Measurements from ENCODE around the gene KRT74.
"Not testable (repeated sequence)": the region's sequence is repeated elsewhere in the genome, so short reads cannot be mapped to it uniquely, and the experiment has no call there.

KRT74 gene

DNA sequence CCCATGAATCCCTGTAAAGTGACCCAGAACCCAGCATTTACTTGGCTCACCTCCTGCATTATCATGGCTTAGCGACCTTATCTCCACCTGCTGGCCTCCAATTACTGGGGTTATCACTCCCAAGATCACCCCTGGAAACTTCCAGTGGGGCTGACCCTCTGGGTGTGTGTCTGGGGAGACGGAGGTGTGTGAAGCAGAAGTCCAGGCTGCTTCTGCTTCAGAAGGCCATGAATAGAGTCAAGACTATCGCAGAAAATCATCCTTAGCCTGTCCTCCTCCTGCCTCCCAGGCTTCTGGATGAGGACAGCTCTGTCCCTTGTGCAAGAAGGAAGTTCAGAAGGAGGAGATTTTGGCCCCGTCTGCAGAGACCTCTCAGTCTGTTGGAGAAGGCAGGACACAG, 28.0 kb upstream of the KRT74 start:
- DNase-seq, result no peak

DNA sequence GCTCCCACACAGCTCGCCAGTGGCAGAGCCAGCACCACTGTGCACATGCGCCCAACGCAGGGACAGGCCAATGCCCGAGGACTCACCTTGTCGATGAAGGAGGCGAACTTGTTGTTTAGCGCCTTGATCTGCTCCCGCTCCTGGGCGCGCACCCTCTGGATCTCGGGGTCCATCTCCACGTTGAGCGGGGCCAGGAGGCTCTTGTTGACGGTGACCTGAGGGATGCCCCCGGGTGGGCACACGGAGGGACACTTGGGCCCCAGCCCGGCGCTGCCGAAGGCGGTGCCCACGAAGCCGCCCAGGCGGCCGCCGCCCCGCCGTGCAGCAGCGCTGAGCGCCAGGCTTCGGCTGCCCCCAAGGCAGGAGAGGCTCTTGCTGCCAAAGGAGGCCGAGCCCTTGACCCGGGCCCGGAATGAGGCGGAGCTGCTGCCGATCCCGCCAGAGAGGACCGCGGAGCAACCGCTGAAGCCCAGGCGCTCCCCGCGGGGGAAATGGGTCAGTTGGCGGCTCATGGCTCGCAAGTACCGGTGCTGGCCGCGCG, 27.4 kb upstream of the KRT74 start, which contains the start of gene KRT72:
Gene KRT72 (minus strand): TSS at position 523 of the 541 bp plus-strand sequence. CDS start 11 bp downstream, at position 512.
- DNase-seq, result no peak

DNA sequence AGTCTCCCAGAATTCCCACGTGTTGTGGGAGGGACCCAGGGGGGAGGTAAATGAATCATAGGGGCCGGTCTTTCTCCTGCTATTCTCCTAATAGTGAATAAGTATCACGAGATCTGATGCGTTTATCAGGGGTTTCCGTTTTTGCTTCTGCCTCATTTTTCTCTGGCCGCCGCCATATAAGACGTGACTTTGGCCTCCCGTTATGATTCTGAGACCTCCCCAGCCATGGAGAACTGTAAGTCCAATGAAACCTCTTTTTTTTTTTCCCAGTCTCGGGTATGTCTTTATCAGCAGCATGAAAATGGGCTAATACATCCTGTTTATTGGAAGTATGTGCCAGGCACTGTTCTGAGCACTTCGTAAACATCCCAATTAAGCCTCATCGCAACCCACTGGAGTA, 26.8 kb upstream of the KRT74 start:
- no peak for DNase-seq

DNA sequence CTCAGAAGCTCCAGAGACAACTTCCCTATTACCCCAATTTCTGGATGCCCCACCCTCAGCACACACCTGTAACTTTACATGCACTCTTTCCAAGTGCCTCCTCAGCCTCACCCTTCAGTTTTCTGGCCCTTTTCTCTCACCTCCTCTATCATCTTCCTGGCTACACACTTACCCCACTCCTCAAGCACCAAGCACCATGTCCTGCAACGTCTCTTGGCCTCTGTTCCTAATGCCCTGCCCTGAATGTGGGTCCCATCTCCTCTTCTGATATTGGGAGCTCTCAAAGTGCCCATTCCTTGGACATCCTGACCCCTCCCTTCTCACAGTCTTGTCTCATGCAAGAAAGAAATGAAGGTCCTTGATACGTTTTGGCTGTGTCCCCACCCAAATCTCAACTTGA, 26.4 kb upstream of the KRT74 start:
- DNase-seq, result no peak

DNA sequence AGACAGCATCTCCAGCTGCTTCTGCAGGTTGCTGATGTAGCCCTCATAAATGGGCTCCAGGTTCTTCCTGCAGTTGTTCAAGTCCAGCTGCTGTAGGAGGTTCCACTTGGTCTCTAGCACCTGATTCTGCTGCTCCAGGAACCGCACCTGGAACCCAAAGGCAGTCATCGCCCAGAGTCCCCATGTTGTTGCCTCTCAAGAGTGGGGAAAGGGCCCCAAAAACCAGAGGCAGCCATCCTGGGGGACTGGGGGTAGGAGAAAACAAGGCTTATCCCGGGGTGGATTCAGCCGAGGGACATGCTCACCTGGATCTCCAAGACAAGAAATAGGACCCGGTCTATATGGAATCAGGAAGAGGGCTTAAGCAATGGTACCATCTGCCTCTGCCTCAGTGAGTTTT, 25.3 kb upstream of the KRT74 start:
- DNase-seq, result no peak

DNA sequence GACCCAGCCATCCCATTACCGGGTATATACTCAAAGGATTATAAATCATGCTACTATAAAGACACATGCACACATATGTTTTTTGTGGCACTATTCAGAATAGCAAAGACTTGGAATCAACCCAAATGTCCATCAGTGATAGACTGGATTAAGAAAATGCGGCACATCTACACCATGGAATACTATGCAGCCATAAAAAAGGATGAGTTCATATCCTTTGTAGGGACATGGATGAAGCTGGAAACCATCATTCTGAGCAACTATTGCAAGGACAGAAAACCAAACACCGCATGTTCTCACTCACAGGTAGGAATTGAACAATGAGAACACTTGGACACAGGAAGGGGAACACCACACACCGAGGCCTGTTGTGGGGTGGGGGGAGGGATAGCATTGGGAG, 20.6 kb upstream of the KRT74 start:
- DNase-seq, result not testable (repeated sequence)

DNA sequence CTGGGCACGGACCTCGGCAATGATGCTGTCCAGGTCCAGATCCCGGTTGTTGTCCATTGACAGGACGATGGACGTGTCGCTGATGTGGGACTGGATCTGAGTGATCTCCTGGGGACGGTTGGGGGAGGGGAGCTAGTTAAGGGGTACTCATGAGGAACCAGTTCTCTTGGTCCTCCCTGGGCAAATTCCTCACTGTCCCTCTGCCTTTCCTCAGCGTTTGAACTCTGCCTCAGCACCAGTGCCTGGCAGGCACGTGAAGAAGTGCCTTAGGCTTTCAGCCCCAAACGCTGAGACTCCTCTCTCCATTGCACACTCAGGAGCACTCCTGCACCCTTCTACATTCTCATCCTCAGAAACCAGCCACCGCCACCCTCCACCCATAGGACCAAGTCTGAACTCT, 17.9 kb upstream of the KRT74 start:
- no peak for DNase-seq

DNA sequence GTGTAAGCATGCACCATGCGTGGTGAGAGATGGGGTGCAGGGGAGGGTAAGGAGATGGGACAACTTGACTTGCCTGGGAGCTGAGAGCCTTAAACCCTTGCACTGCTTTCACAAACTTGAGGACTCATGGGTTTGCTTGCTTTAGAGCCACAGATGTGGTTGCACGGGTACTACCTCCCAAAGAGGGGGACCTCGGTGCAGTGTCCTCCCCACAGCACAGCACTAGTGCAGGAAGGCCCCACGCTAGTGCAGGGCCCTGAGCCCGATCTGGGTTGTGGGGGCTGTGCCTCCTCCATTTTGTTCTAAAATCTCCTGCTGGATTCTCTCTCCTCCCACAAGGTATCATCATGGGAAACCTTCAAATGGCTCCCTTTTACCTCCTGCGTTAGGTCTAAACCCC, 16.4 kb upstream of the KRT74 start:
- DNase-seq, result no peak

DNA sequence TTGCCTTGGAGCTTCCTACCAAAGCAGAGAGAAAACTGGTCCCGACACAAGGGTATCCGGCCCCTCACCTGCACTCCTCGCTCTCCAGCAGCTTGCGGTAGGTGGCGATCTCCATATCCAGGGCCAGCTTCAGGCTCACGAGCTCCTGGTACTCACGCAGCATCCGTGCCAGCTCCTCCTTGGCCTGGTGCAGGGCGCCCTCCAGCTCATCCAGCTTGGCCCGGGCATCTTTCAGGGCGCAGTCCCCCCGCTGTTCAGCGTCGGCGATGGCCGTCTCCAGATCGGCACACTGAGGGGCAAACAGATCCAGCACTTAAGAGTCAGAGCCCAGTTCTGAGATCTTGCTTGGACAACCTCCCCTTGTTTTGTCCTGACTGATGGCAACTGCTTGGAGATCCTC, 13.9 kb upstream of the KRT74 start:
- DNase-seq, result no peak

DNA sequence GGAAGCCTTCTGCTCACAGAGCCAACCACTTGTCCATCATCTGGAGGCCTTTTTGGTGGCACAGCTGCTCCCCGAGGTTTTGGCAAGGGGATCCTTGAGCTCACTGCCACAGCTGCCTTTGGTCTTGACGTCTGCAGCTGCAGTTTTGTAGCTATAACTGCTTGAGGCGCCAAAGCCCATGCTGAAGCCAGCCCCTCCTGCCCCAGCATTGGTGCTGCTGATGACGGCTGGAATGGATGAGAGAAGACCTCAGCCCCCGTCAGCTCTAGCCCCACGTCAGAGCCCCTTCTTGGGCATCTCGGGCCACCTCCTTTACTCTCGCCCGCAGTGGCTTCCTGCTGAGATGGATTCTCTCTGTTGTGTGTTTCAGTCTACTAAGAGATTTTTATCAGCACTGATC, 12.3 kb upstream of the KRT74 start:
- no peak for DNase-seq

DNA sequence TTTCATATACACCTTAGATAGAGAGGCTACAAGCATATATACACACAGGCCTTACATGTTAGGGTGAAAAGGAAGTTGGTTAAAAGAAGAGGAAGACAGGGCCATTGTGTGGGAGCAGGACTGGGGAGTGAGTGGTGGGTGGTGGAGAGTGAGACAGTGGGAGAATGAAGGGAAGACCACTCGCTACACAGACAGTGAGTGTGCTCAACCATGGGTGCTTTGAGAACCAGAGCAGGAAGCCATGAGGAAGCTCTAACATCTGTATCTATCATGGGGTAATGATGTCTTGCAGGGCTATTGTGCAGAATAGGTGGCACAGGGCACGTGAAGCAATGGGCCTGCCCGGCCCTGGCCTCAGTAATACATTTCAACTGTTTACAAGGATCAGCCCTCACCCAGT, 11.4 kb upstream of the KRT74 start:
- DNase-seq, result no peak

DNA sequence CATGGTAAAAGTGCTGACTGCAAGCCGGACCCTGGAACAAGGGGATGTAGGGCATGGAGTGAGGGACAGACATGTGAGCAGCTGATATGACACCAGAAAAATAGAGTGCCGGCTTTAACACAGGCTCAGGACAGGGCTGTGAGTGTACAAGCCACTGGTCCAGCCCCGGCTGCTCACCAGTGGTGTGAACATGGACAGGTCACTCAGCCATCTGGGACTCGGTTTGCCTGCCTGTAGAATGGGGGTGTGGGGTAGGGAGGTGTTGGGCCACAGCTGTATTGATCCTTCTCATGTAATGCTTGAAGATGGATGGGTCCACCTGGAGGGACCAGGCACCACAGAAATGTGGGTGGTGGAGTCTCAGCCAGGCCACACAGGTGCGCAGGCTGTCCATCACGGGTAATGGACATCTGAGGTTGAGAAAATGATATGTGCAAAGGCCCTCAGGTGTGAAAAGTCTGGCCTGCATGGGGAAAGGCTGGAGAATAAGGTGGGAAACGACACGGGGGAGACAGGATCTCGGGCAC, 10.6 kb upstream of the KRT74 start:
- DNase-seq, result no peak

DNA sequence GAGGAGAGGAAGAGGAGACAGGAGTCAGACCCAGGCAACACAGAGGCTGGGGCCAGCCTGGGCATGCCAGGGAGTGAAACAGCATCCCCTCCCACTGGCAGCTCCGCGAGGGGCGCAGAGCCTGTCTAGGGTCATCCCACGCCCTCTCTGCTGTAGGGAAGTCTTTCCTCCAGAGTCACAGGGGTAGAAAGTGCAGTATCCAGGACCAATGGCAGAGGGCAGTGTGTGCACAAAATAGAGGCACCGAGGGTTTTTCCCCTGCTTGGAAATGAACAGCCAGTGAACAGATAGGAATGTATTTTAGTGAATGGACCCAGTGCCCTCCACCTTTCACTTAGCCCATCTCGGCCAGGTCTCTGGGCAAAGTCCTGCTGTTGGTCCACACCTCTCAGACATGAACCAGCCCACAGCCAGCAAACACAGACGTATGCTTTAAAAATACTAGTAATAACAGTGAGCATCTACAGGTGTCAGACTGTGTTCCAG, 9.4 kb upstream of the KRT74 start:
- DNase-seq, result peak; percentile 75

DNA sequence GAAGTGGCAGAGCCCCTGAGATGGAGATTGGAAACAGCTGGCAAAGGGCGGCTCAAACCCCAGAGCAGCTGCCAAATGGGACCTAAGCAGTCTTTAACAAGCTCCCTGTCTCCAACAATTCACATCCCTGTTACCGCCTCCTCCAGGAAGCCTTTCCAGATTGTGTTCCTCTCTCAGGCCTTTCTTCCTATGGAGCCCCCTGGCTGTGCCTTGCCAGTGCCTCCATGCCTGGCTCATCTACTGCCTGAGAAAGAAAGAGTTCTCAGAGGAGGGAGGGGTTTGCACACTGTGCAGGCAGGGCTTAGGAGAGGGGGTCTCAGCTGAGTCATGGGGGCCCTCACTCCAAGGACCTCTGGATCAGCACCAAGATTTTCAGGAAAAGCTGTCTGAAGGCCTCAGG, 8.8 kb upstream of the KRT74 start:
- DNase-seq, result no peak

DNA sequence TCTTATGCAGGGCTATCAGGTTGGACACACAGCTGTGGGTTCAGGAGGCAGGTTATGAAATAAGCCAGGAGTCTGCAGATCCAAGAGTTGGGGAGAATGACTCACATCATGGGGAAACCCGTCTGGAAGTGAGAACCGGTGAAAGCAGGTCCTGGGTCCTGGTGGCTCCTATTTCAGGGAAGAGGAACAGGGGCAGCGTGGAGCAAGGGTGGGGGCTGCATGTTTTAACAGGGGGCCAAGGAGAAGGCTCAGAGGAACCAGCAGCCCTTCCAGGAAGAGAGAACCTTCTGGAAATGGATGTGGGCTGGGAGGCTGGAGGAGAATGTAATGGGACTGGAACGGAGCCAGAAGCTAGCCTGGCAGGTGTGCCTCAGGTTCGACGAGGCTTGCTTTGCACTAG, 7.8 kb upstream of the KRT74 start:
- no peak for DNase-seq

DNA sequence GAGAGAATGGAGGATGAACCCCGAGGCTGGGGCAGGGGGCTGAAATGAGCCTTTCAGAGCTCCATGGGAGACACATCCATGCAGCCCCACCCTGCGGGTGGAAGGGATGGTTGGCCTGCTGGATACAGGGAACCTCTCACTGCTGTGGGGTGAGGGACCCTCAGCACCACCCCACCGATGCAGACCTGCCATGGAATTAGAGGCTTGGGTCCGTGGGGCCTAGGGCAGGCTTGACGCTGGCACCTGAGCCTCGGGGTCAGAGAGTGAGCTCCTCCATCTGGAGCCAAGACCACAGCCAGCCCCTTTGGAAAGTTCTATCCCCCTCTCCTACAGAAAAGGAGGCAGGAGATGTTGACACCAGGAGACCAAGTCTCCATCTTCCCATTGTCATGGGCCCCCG, 7.4 kb upstream of the KRT74 start:
- DNase-seq, result no peak

DNA sequence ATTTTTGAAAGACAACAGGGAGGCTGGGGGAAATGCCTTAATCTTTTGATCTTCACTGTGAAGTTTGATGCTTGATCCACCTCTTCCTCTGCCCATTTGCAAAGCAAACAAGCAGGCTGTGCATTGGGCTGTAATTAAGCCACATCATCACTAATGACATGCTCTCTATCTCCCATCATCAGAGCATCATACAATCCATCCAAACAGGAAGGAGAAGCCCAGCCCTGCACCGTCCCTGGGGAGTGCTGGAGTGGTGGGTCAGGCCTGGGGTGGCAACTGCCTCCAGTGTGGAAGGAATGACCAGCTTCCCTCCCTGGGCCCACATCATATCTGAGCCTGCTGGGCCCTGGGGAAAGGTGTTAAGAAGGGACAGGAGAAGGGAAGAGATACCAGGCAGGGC, 6.9 kb upstream of the KRT74 start:
- DNase-seq, result peak; percentile 86

DNA sequence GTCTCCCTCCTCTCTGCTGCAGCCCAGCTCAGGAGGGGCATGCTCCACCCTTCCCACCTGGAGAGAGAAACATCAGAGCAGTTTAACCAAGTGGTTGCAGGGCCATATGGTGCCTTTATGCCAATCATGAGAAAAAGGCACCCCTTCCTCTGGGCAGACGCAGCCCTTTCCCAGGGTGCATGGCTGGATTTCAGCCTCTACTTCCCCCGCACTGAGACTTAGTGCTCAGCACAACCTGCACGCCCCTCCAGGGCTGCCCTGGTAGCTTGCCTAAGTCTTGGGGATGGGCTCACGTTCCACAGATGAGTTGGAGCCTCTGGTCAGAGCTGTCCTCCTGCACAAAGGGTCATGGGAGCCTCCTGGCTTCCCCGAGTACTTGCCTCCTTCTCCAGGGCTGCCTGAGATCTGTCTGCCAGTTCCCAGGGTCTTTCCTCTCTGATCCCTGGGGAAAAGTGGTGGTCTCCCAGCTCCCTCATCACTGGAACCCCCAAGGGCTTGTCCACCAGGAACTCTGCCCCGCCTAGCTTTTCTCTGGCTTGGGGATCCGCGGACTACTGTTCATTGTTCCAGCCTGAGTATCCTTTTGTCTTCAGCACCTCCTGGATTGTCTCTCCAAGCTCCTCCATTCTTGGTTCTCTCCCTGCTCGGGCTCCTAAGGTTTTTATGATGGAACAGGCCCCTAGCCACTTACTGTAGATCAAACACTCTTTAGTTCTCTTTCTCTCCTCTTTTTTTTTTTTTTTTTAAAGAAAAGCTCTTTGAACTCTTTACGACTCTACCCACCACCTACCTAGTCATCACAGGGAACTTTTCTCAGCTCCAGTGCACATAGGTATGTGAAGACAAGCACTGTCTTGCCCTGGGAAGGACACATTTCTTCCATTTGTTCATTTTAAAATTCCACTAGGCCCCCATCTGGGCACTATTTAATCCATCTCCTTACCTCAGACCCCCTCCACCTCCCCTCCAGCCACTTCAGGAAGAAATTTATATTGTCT, 6.1 kb upstream of the KRT74 start:
- peak; percentile 54 for DNase-seq

DNA sequence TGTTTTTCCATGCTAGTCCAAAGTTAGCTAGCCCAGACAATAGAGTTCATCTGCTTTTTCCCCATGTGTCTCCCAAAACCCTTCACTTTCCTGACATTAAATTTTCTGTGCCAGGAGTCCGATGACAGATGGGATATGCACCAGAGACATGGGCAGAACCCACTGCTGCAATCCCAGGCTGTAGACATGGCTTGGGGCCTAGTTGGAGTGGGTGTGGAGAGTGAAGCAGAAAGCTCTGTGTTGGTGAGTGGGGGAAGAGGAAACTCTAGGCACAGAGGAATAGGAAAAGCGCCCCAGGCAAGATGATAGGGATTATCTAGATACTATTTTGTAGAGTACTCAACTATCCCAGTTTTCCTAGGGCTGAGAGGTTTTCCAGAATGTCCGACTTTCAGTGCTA, 4.8 kb upstream of the KRT74 start:
- DNase-seq, result no peak

DNA sequence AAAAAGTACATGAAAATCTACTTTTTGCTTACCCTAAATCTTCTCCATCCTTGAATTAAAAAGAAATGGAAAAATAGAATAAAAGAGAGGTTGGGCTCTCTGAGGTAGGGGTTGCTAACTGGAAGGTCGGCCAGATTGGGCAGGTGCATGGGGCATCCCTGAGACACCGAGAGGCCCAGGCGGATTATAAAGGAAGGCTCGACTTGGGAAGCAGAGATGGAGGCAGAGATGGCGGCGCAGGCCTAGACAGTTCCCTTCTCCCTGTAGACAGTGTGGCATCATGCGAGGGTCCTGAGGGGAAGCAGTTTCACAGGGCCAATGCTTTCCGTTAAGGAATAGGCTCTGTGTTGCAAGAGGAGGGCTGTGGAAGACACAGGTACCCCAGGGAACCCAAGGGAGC, 3.7 kb upstream of the KRT74 start:
- no peak for DNase-seq

DNA sequence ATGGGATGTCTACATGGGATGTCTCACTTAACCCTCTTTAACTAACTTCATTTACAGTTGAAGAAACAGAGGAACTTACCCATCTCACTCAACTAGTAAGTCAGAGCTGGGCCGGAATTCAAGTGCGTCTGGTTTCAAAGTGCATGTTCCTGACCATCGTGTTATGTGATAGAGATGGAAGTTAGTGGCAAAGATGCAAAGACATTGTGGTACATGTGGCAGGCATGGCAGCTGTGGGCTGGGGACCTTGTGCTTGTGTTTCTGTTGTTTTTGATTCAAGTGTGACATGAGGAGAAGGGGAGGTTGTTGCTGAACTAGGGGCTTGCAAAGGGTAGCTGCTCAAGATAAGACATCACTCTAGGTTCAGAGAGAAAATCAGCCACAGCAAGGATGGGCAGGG, 2.3 kb upstream of the KRT74 start:
- no peak for DNase-seq

DNA sequence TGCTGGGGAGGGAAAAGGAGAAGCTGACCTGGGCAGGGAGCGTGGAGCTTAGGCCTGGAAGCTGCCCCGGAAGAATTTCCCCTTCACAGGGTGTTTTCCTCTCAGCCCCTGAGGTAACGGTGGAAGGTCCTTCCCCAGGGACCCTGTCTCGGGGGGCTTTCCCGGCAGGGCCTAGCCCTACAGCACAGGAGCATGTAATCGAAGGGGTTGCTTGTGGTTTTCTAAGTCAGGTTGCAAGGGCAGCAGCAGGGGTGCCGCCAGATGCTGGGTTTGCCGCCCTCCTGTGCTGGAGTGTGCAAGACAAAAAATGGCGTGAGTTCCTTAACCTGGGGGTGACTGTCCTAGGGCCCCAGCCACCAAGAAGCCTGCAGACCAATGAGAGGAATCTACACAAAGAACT, 1.6 kb upstream of the KRT74 start:
- no peak for DNase-seq

DNA sequence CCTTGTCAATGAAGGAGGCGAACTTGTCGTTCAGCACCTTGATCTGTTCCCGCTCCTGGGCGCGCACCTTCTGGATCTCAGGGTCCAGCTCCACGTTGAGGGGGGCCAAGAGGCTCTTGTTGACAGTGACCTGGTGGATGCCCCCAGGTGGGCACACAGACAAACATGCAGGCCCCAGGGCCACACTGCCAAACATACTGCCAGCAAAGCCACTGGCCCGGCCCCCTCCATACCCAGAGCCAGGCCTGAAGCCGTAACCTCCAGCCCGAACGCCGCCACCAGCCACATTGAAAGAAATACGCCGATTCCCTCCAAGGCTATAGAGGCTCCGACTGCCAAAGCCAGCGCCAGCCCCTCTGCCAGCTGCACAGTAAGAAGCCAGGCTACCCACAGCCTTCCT, 337 bp downstream of the KRT74 start:
- DNase-seq, result no peak

DNA sequence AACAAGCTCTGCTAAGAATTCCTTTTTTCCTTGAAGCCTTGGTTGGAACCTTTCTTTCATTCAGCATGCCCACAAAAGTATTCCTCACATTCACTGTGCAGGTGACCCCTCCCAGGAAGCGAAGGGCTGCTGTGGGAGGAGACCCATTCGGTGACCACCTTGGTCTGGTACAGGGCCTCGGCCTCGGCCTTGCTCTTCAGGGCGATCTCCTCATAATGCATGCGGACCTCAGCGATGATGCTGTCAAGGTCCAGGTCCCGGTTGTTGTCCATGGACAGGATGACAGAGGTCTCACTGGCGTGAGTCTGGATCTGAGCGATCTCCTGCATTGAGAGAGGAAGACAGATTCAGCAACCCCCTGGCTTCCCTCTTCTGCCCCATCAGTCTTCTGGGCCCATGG, 3.1 kb downstream of the KRT74 start:
- no peak for DNase-seq

All from NCI-H526 treated with DMSO at 0.1 percent for 48 hours (cell line).